Progenitor cell of endocrine pancreas (in vitro differentiated cells): ENCODE measurements around the gene MYPN. TPM values are rescaled to one million over a fixed set of nuclear protein-coding genes. Genes with fewer than 3 reads are reported as not detected.
"Not testable (repeated sequence)": the region's sequence is repeated elsewhere in the genome, so short reads cannot be mapped to it uniquely, and the experiment has no call there.

Source experiments
- DNase-seq: peaks from one replicate; pipeline ENCODE4 v3.0.0; 2021; ENCODE audit warnings: low spot score; ENCODE audit not compliant: unreplicated experiment
- H3K27ac Mint-ChIP-seq: 2 replicates; pipeline ENCODE4 v1.8.0; 2021; ENCODE audit warnings: mild to moderate bottlenecking, moderate library complexity, mixed read lengths
- H3K27me3 Mint-ChIP-seq: 2 replicates; pipeline ENCODE4 v1.8.0; 2021; ENCODE audit warnings: mixed read lengths
- H3K36me3 Mint-ChIP-seq: 2 replicates; pipeline ENCODE4 v1.8.0; 2022; ENCODE audit warnings: mixed read lengths; ENCODE audit not compliant: insufficient read depth
- H3K4me1 Mint-ChIP-seq: 2 replicates; pipeline ENCODE4 v1.8.0; 2021; ENCODE audit warnings: low read depth, mixed read lengths
- H3K4me3 Mint-ChIP-seq: 2 replicates; pipeline ENCODE4 v1.8.0; 2021; ENCODE audit warnings: low read depth, mild to moderate bottlenecking, moderate library complexity, mixed read lengths
- H3K9me3 Mint-ChIP-seq: 2 replicates; pipeline ENCODE4 v1.8.0; 2021; ENCODE audit warnings: low read depth, mixed read lengths
- CTCF ChIP-seq: fragments of 200-600 bp; sonication (generic); IDR thresholded peaks from one replicate; pipeline ENCODE4 v1.5.0; 2021; ENCODE audit warnings: antibody characterized with exemption, mild to moderate bottlenecking; ENCODE audit not compliant: unreplicated experiment
- total RNA-seq: library from RNA; stranded (reverse); gene quantifications from 2 replicates; pipeline ENCODE4 v1.2.1, GENCODE V29; 2021

MYPN gene
- total RNA-seq, 1 donor from 2014 or later, result 0.05 TPM

- no peaks in the 10 kb centered on the region for H3K36me3 Mint-ChIP-seq
- H3K9me3 Mint-ChIP-seq, result no peaks in the 10 kb centered on the region
- H3K4me3 Mint-ChIP-seq, result no peak overlapping the region
- H3K27me3 Mint-ChIP-seq, result no peaks in the 10 kb centered on the region
- TF ChIP-seq CTCF, result no peak
- DNase-seq, result no peak
- no peak overlapping the region for H3K27ac Mint-ChIP-seq
- peaks cover 12% of the 10 kb centered on the region for H3K4me1 Mint-ChIP-seq
Measured at GRCh38 chr10:68155615-68156210, 46.4 kb downstream of the MYPN start.

GRCh38 chr10:68156373-68157185 is 47.3 kb downstream of the MYPN start:
- peak; percentile 67 for TF ChIP-seq CTCF
- Mint-ChIP-seq H3K27me3 (no peaks in the 10 kb centered on the region), H3K4me3 (no peak overlapping the region), H3K9me3 (no peaks in the 10 kb centered on the region), H3K36me3 (no peaks in the 10 kb centered on the region), H3K27ac (no peak overlapping the region), H3K4me1 (peaks cover 12% of the 10 kb centered on the region)
- no peak for DNase-seq

- not testable (repeated sequence) for H3K36me3 Mint-ChIP-seq, DNase-seq, H3K27me3 Mint-ChIP-seq, H3K4me3 Mint-ChIP-seq, H3K27ac Mint-ChIP-seq, H3K9me3 Mint-ChIP-seq
- peaks cover 12% of the 10 kb centered on the region for H3K4me1 Mint-ChIP-seq
Measured at GRCh38 chr10:68157522-68157921, 48.2 kb downstream of the MYPN start.

GRCh38 chr10:68158031-68158430 is 48.7 kb downstream of the MYPN start:
- DNase-seq, result no peak
- Mint-ChIP-seq H3K4me1 (peaks cover 12% of the 10 kb centered on the region), H3K27me3 (no peaks in the 10 kb centered on the region), H3K9me3 (no peaks in the 10 kb centered on the region), H3K4me3 (no peak overlapping the region), H3K27ac (no peak overlapping the region), H3K36me3 (no peaks in the 10 kb centered on the region)
- no peak for TF ChIP-seq CTCF

- no peak overlapping the region for H3K4me3 Mint-ChIP-seq
- no peaks in the 10 kb centered on the region for H3K36me3 Mint-ChIP-seq
- no peaks in the 10 kb centered on the region for H3K27me3 Mint-ChIP-seq
- no peak overlapping the region for H3K27ac Mint-ChIP-seq
- no peak for DNase-seq
- H3K9me3 Mint-ChIP-seq, result peaks cover 4% of the 10 kb centered on the region
- no peak for TF ChIP-seq CTCF
- no peaks in the 10 kb centered on the region for H3K4me1 Mint-ChIP-seq
Measured at GRCh38 chr10:68163735-68164134, 54.4 kb downstream of the MYPN start.

- DNase-seq, result no peak
- no peak overlapping the region for H3K27ac Mint-ChIP-seq
- TF ChIP-seq CTCF, result no peak
- H3K4me3 Mint-ChIP-seq, result no peak overlapping the region
- peaks cover 6% of the 10 kb centered on the region for H3K9me3 Mint-ChIP-seq
- H3K36me3 Mint-ChIP-seq, result no peaks in the 10 kb centered on the region
- no peaks in the 10 kb centered on the region for H3K27me3 Mint-ChIP-seq
- no peaks in the 10 kb centered on the region for H3K4me1 Mint-ChIP-seq
Measured at GRCh38 chr10:68165643-68166042, 56.4 kb downstream of the MYPN start.
